Measurements from ENCODE around the gene CDK5.

CDK5 gene

GRCh38 chr7:151057506-151057988 is at the start of gene CDK5:
CDK5 (minus strand) TSS chr7:151057897; CDS start chr7:151057848, 49 bp downstream.
- H3K36me3 Mint-ChIP-seq: peaks cover 28% of the 10 kb centered on the region
- H3K27me3 Mint-ChIP-seq: peaks cover 5% of the 10 kb centered on the region
- H3K9me3 Mint-ChIP-seq: no peaks in the 10 kb centered on the region
- peaks cover 46% of the 10 kb centered on the region for H3K4me1 Mint-ChIP-seq
- peak within 1 kb of the TSS; percentile 88 for H3K4me3 Mint-ChIP-seq
- H3K27ac Mint-ChIP-seq: peak within 1 kb of the TSS; percentile 86
- peak; percentile 0 for ATAC-seq

- Mint-ChIP-seq H3K4me3 (no peak overlapping the region), H3K36me3 (no peaks in the 10 kb centered on the region), H3K27ac (no peak overlapping the region), H3K9me3 (no peaks in the 10 kb centered on the region), H3K4me1 (no peaks in the 10 kb centered on the region), H3K27me3 (no peaks in the 10 kb centered on the region)
- no peak for ATAC-seq
Observed at GRCh38 chr7:151104411-151105235, 46.9 kb upstream of the CDK5 start.

GRCh38 chr7:151103973-151104372 is 46.3 kb upstream of the CDK5 start:
- no peaks in the 10 kb centered on the region for H3K9me3 Mint-ChIP-seq
- H3K27me3 Mint-ChIP-seq: no peaks in the 10 kb centered on the region
- H3K36me3 Mint-ChIP-seq: no peaks in the 10 kb centered on the region
- H3K27ac Mint-ChIP-seq: no peak overlapping the region
- ATAC-seq: no peak
- H3K4me3 Mint-ChIP-seq: no peak overlapping the region
- no peaks in the 10 kb centered on the region for H3K4me1 Mint-ChIP-seq

GRCh38 chr7:151102991-151103390 is 45.3 kb upstream of the CDK5 start:
- Mint-ChIP-seq H3K4me3 (no peak overlapping the region), H3K27me3 (no peaks in the 10 kb centered on the region), H3K9me3 (no peaks in the 10 kb centered on the region), H3K36me3 (no peaks in the 10 kb centered on the region), H3K4me1 (no peaks in the 10 kb centered on the region), H3K27ac (no peak overlapping the region)
- ATAC-seq: no peak

GRCh38 chr7:151101621-151102396 is 44.1 kb upstream of the CDK5 start:
- Mint-ChIP-seq H3K36me3 (no peaks in the 10 kb centered on the region), H3K9me3 (no peaks in the 10 kb centered on the region), H3K4me3 (no peak overlapping the region), H3K27me3 (no peaks in the 10 kb centered on the region), H3K27ac (no peak overlapping the region), H3K4me1 (no peaks in the 10 kb centered on the region)
- ATAC-seq: no peak

- Mint-ChIP-seq H3K27me3 (no peaks in the 10 kb centered on the region), H3K27ac (no peak overlapping the region), H3K4me1 (no peaks in the 10 kb centered on the region), H3K36me3 (no peaks in the 10 kb centered on the region), H3K4me3 (no peak overlapping the region), H3K9me3 (no peaks in the 10 kb centered on the region)
- ATAC-seq: no peak
Observed at GRCh38 chr7:151100921-151101320, 43.2 kb upstream of the CDK5 start.

GRCh38 chr7:151099486-151100211 is 42.0 kb upstream of the CDK5 start:
- H3K27ac Mint-ChIP-seq: no peak overlapping the region
- no peaks in the 10 kb centered on the region for H3K36me3 Mint-ChIP-seq

GRCh38 chr7:151095828-151096475 is 38.3 kb upstream of the CDK5 start:
- ATAC-seq: no peak
- no peaks in the 10 kb centered on the region for H3K9me3 Mint-ChIP-seq
- no peak overlapping the region for H3K27ac Mint-ChIP-seq
- H3K27me3 Mint-ChIP-seq: no peaks in the 10 kb centered on the region
- H3K4me1 Mint-ChIP-seq: peaks cover 14% of the 10 kb centered on the region
- no peaks in the 10 kb centered on the region for H3K36me3 Mint-ChIP-seq
- H3K4me3 Mint-ChIP-seq: no peak overlapping the region

More at GRCh38 chr7:151099486-151100211, 42.0 kb upstream of the CDK5 start:
- Mint-ChIP-seq H3K4me1 (peaks cover 4% of the 10 kb centered on the region), H3K4me3 (no peak overlapping the region), H3K9me3 (no peaks in the 10 kb centered on the region), H3K27me3 (no peaks in the 10 kb centered on the region)
- ATAC-seq: no peak

- H3K27me3 Mint-ChIP-seq: no peaks in the 10 kb centered on the region
- H3K4me3 Mint-ChIP-seq: no peak overlapping the region
- H3K4me1 Mint-ChIP-seq: peaks cover 14% of the 10 kb centered on the region
- H3K27ac Mint-ChIP-seq: no peak overlapping the region
- no peaks in the 10 kb centered on the region for H3K36me3 Mint-ChIP-seq
- ATAC-seq: no peak
- no peaks in the 10 kb centered on the region for H3K9me3 Mint-ChIP-seq
Observed at GRCh38 chr7:151095123-151095797, 37.6 kb upstream of the CDK5 start.

GRCh38 chr7:151094675-151095074 is 37.0 kb upstream of the CDK5 start:
- no peaks in the 10 kb centered on the region for H3K27me3 Mint-ChIP-seq
- no peak overlapping the region for H3K4me3 Mint-ChIP-seq
- no peak for ATAC-seq
- no peaks in the 10 kb centered on the region for H3K36me3 Mint-ChIP-seq
- no peaks in the 10 kb centered on the region for H3K9me3 Mint-ChIP-seq
- no peak overlapping the region for H3K27ac Mint-ChIP-seq
- peaks cover 18% of the 10 kb centered on the region for H3K4me1 Mint-ChIP-seq

GRCh38 chr7:151093748-151094147 is 36.1 kb upstream of the CDK5 start:
- H3K36me3 Mint-ChIP-seq: no peaks in the 10 kb centered on the region
- peaks cover 27% of the 10 kb centered on the region for H3K4me1 Mint-ChIP-seq
- no peak overlapping the region for H3K27ac Mint-ChIP-seq
- no peak for ATAC-seq
- H3K4me3 Mint-ChIP-seq: no peak overlapping the region
- no peaks in the 10 kb centered on the region for H3K9me3 Mint-ChIP-seq
- H3K27me3 Mint-ChIP-seq: no peaks in the 10 kb centered on the region

- Mint-ChIP-seq H3K9me3 (no peaks in the 10 kb centered on the region), H3K4me3 (no peak overlapping the region), H3K4me1 (peaks cover 37% of the 10 kb centered on the region), H3K36me3 (no peaks in the 10 kb centered on the region), H3K27ac (no peak overlapping the region), H3K27me3 (no peaks in the 10 kb centered on the region)
- no peak for ATAC-seq
Observed at GRCh38 chr7:151091988-151092387, 34.3 kb upstream of the CDK5 start.

GRCh38 chr7:151091431-151091830 is 33.7 kb upstream of the CDK5 start:
- ATAC-seq: no peak
- H3K4me1 Mint-ChIP-seq: peaks cover 37% of the 10 kb centered on the region
- no peaks in the 10 kb centered on the region for H3K9me3 Mint-ChIP-seq
- no peaks in the 10 kb centered on the region for H3K36me3 Mint-ChIP-seq
- H3K27me3 Mint-ChIP-seq: no peaks in the 10 kb centered on the region
- no peak overlapping the region for H3K27ac Mint-ChIP-seq
- no peak overlapping the region for H3K4me3 Mint-ChIP-seq

- no peak for ATAC-seq
- Mint-ChIP-seq H3K4me3 (no peak overlapping the region), H3K27ac (no peak overlapping the region), H3K36me3 (no peaks in the 10 kb centered on the region), H3K9me3 (no peaks in the 10 kb centered on the region), H3K4me1 (peaks cover 38% of the 10 kb centered on the region), H3K27me3 (no peaks in the 10 kb centered on the region)
Observed at GRCh38 chr7:151091003-151091402, 33.3 kb upstream of the CDK5 start.

All from stimulated activated memory B cell treated with anti-CD40 and anti-IgM and Interleukin-4, amounts not matched to agents 10 μg/mL and 1 μg/mL and 100 μg/mL, for 72 hours (primary cell).